ENCODE measurements around the gene CEP57L1. TPM values are rescaled to one million over a fixed set of nuclear protein-coding genes. Genes with fewer than 3 reads are reported as not detected.

The CEP57L1 gene
- total and polyA plus RNA-seq, 10 of the 15 experiments (the other 5 are each of a cell fraction or from before 2014, with no cell fraction given), result 12.7 to 30.5 (median 21.9) TPM

- TF ChIP-seq ZBTB11 (CRISPR knock-in tag; IDR thresholded peaks at IDR 0.05) (no peak), PAX8 (IDR thresholded peaks at IDR 0.05) (no peak), SKIL (IDR thresholded peaks at IDR 0.05; ENCODE audit: low read depth, poor library complexity, severe bottlenecking) (no peak), HSF1 (IDR thresholded peaks at IDR 0.05; ENCODE audit: low read depth, low read length) (no peak)
These were observed 58.4 kb downstream of the CEP57L1 start (continued) for GRCh38 chr6:109153752-109154151.

GRCh38 chr6:109164331-109164730 lies 69.0 kb downstream of the CEP57L1 start:
- in situ Hi-C loops (cut with MboI), result no loop called here
- SMC1A ChIA-PET (ENCODE audit: uncharacterized antibody, unreplicated experiment), result interaction anchor here (0.6 kb wide), 1 partner anchor 1054 kb away, joined by 3 read pairs; no protein-coding TSS in a partner anchor
- H3K4me2 ChIP-seq (ENCODE audit: control insufficient read depth, insufficient read depth), result no peak overlapping the region
- TF ChIP-seq CREM (IDR thresholded peaks at IDR 0.05; ENCODE audit: low read depth) (no peak), PAX5 (IDR thresholded peaks at IDR 0.05; ENCODE audit: borderline replicate concordance, low read depth, low read length) (no peak), ZBTB11 (CRISPR knock-in tag; IDR thresholded peaks at IDR 0.05) (no peak), CHD4 (IDR thresholded peaks at IDR 0.05) (no peak), ZNF24 (IDR thresholded peaks at IDR 0.05) (no peak), IRF3 (IDR thresholded peaks at IDR 0.05) (no peak), EED (IDR thresholded peaks at IDR 0.05; ENCODE audit: low read depth) (no peak), GABPA (IDR thresholded peaks at IDR 0.05; ENCODE audit: low read depth) (no peak)

More at GRCh38 chr6:109164331-109164730, 69.0 kb downstream of the CEP57L1 start:
- no peaks in the 10 kb centered on the region for H3K36me3 ChIP-seq (ENCODE audit: control insufficient read depth in 2 of 2, insufficient read depth in 2 of 2, low read length in 1 of 2)
- no peak overlapping the region for H3K4me3 ChIP-seq
- CTCF ChIA-PET, result interaction anchor here (0.9 to 1.4 kb wide), 2 partner anchors 9 to 18 kb away, joined by 4 read pairs; no protein-coding TSS in a partner anchor
- no peak overlapping the region for H2AFZ ChIP-seq (ENCODE audit: control insufficient read depth, low read depth, low read length)
- no peaks in the 10 kb centered on the region for H3K9me3 ChIP-seq (replicated peaks; ENCODE audit: control insufficient read depth, insufficient read depth, low read length)
- DNase-seq (ENCODE audit: low read depth, low spot score) (no peak), FAIRE-seq (no peak), ATAC-seq (no peak)
- no peaks in the 10 kb centered on the region for H3K27me3 ChIP-seq (replicated peaks in 1 of 2; ENCODE audit: control insufficient read depth in 2 of 2, insufficient read depth in 2 of 2, low read length in 1 of 2)
- H4K20me1 ChIP-seq (ENCODE audit: control insufficient read depth, insufficient read depth), result no peaks in the 10 kb centered on the region
- no peak overlapping the region for H3K27ac ChIP-seq (ENCODE audit: control insufficient read depth, insufficient read depth)
- no TSS peak for BruUV-seq (replicated peaks)
- RAD21 ChIA-PET (ENCODE audit: unreplicated experiment), result no interaction called here
- POLR2A ChIA-PET, result interaction anchor here (0.6 kb wide), 1 partner anchor 13 kb away, joined by 3 read pairs; no protein-coding TSS in a partner anchor
- intact Hi-C loops (cut with micrococcal nuclease; ENCODE audit: unreplicated experiment), result no loop called here
- no peak overlapping the region for H3K9ac ChIP-seq (ENCODE audit: control insufficient read depth, insufficient read depth, low read length)
- H3K4me1 ChIP-seq (ENCODE audit: control insufficient read depth, insufficient read depth, low read length), result no peaks in the 10 kb centered on the region
- no peaks in the 10 kb centered on the region for H3K79me2 ChIP-seq (ENCODE audit: control insufficient read depth, insufficient read depth, low read length)
